Keratinocyte (primary cell): Measurements from ENCODE around the gene SCGB1D1. TPM values are rescaled to one million over a fixed set of nuclear protein-coding genes. Genes with fewer than 3 reads are reported as not detected.

Experiments
- DNase-seq: peaks from one replicate; pipeline ENCODE4 v3.0.0-alpha.2; 2011; ENCODE audit warnings: low read depth, missing footprints, low spot score
- FAIRE-seq: peaks from 2 replicates; lab custom pipeline; 2011; peaks lifted over from hg19 to GRCh38; lab: Jason Lieb, UNC
- H2AFZ ChIP-seq: 2 replicates; pipeline ENCODE4 v1.6.0; 2012; ENCODE audit warnings: low read length, control low read depth, inconsistent platforms; ENCODE audit not compliant: control insufficient read depth
- H3K27ac ChIP-seq: 2 replicates; pipeline ENCODE4 v1.5.1; 2011; ENCODE audit warnings: low read length; ENCODE audit not compliant: control insufficient read depth, insufficient read depth
- H3K27me3 ChIP-seq: 3 replicates; pipeline ENCODE4 v1.6.0; 2011; ENCODE audit warnings: low read length; ENCODE audit not compliant: control insufficient read depth, insufficient read depth; ENCODE audit errors: extremely low read depth
- H3K36me3 ChIP-seq, 2 experiments: 2 replicates in 1 of 2; 3 replicates in 1 of 2; pipeline ENCODE4 v1.5.1; 2011; ENCODE audit warnings: low read length in 2 of 2, mild to moderate bottlenecking in 1 of 2; ENCODE audit not compliant: control insufficient read depth in 2 of 2, insufficient read depth in 2 of 2; ENCODE audit errors: extremely low read depth in 1 of 2
- H3K4me1 ChIP-seq: 3 replicates; pipeline ENCODE4 v1.5.1; 2011; ENCODE audit warnings: low read length; ENCODE audit not compliant: control insufficient read depth, insufficient read depth; ENCODE audit errors: extremely low read depth
- H3K4me2 ChIP-seq: 3 replicates; pipeline ENCODE4 v1.6.0; 2011; ENCODE audit warnings: low read depth, low read length; ENCODE audit not compliant: control insufficient read depth, insufficient read depth; ENCODE audit errors: extremely low read depth
- H3K4me3 ChIP-seq, 3 experiments: fragments of 200-600 bp in 1 of 3; sonication (generic) in 1 of 3; 2 replicates in 2 of 3; 3 replicates in 1 of 3; pipeline ENCODE4 v1.5.1; 2011 to 2016; ENCODE audit warnings: low read length in 3 of 3, mild to moderate bottlenecking in 3 of 3, control low read depth in 2 of 3, inconsistent platforms in 1 of 3, low read depth in 1 of 3, mixed read lengths in 1 of 3, mixed run types in 1 of 3, moderate library complexity in 1 of 3; ENCODE audit not compliant: control insufficient read depth in 2 of 3, insufficient read depth in 2 of 3; ENCODE audit errors: extremely low read depth in 1 of 3
- H3K79me2 ChIP-seq: 2 replicates; pipeline ENCODE4 v1.6.0; 2012; ENCODE audit warnings: low read length; ENCODE audit not compliant: control insufficient read depth, insufficient read depth
- H3K9ac ChIP-seq: 3 replicates; pipeline ENCODE4 v1.6.0; 2011; ENCODE audit warnings: low read length; ENCODE audit not compliant: control insufficient read depth, insufficient read depth; ENCODE audit errors: extremely low read depth
- H3K9me1 ChIP-seq: 3 replicates; pipeline ENCODE4 v1.6.0; 2011; ENCODE audit warnings: low read length; ENCODE audit not compliant: control insufficient read depth, insufficient read depth; ENCODE audit errors: extremely low read depth
- H3K9me3 ChIP-seq: 2 replicates; pipeline ENCODE4 v1.5.1; 2012; ENCODE audit warnings: low read depth, low read length; ENCODE audit not compliant: control insufficient read depth
- H4K20me1 ChIP-seq: 3 replicates; pipeline ENCODE4 v1.6.0; 2011; ENCODE audit warnings: low read length; ENCODE audit not compliant: control insufficient read depth, insufficient read depth; ENCODE audit errors: extremely low read depth
- CTCF ChIP-seq, 3 experiments: IDR thresholded peaks in 1 of 3; conservative IDR thresholded peaks in 1 of 3; optimal IDR thresholded peaks in 1 of 3; 2 replicates in 2 of 3; 3 replicates in 1 of 3; pipeline versions ENCODE3 to v1.5.1; 2011; ENCODE audit warnings: low read length in 3 of 3, mild to moderate bottlenecking in 3 of 3, moderate library complexity in 2 of 3, control low read depth in 1 of 3, inconsistent platforms in 1 of 3; ENCODE audit not compliant: insufficient read depth in 2 of 3; ENCODE audit errors: extremely low read depth in 1 of 3
- EZH2 ChIP-seq: IDR thresholded peaks from one replicate; pipeline ENCODE4 v1.6.1; 2012; ENCODE audit warnings: inconsistent platforms, mild to moderate bottlenecking, low read length, moderate library complexity
- dilution Hi-C: fragments of 300-500 bp; cut with MboI; formaldehyde crosslinking; loops from one replicate; pipeline ENCODE4 v1.7.0; 2020; ENCODE audit warnings: low sequenced_read_pairs; ENCODE audit not compliant: extremely low pct_ligation_motif_present
- polyA plus RNA-seq, 5 experiments: library from polyadenylated mRNA; depleted of rRNA in 3 of 5; stranded (reverse) in 3 of 5; stranded (forward) in 1 of 5; unstranded in 1 of 5; fragments of >200 nt; gene quantifications; 1 replicate in 1 of 5; 2 replicates in 3 of 5; 3 replicates in 1 of 5; pipeline versions ENCODE4 v1.2.1 to v1.2.3, GENCODE V29; 2011 to 2012; ENCODE audit warnings: missing spikeins in 2 of 5, low read depth in 1 of 5, low replicate concordance in 1 of 5

The SCGB1D1 gene
- polyA plus RNA-seq, 1 donor (not counting 4 experiments of a cell fraction or from before 2014, with no cell fraction given) = not detected

DNA sequence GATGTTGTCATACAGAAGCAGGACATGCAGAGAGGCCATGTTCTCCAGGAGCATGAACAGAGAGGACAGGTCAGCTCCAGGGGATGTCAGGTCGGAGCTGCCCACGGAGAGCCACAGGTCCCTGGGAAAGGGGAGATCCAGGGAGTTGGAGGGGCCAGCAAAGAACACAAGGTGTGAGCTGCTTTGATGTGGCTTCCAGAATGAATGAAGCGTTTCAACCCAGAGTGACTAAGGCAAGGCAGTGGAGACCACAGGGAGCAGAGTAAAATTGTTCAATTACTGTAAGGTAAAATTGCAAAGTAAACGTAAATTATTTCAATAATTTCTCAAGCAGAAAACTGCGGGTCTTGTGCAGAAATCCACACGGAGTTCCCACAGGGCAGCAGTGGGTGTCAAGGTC, 12.9 kb downstream of the SCGB1D1 start:
- H4K20me1 ChIP-seq = no peaks in the 10 kb centered on the region
- no peak overlapping the region for H3K9ac ChIP-seq
- H3K9me3 ChIP-seq = no peaks in the 10 kb centered on the region
- peaks cover 3% of the 10 kb centered on the region for H3K27me3 ChIP-seq
- no peaks in the 10 kb centered on the region for H3K9me1 ChIP-seq
- H3K79me2 ChIP-seq = no peaks in the 10 kb centered on the region
- dilution Hi-C loops = no loop called here
- TF ChIP-seq CTCF (optimal IDR thresholded peaks at IDR 0.05 in 1 of 3, IDR thresholded peaks at IDR 0.05 in 1 of 3, conservative IDR thresholded peaks at IDR 0.05 in 1 of 3; ENCODE audit: extremely low read depth in 1 of 3, insufficient read depth in 2 of 3, low read length in 3 of 3) (no peak), EZH2 (no peak)
- no peak overlapping the region for H3K27ac ChIP-seq
- no peak overlapping the region for H3K4me3 ChIP-seq
- no peak for FAIRE-seq
- H3K36me3 ChIP-seq = no peaks in the 10 kb centered on the region
- H2AFZ ChIP-seq = no peak overlapping the region
- no peak overlapping the region for H3K4me2 ChIP-seq
- no peak for DNase-seq
- H3K4me1 ChIP-seq = no peaks in the 10 kb centered on the region

DNA sequence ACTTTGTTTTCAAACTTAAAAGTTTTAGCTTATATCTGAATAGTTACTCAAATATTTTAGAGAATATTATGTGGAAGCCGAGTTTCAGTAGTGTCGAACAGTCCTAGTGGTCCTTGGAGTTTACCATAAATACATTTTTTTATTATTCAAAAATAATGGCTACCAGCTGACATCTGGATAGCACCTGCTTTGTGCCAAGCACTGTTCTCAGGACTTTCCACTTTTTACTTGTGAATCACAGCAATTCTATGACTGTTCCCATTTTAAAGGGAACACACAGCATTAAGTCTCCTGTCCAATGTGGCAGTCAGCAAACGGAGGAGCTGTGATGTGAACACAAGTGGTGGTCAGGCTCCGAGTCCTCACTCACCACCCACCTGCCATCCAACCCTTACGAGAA, 14.4 kb downstream of the SCGB1D1 start:
- H3K4me3 ChIP-seq = no peak overlapping the region
- DNase-seq (no peak), FAIRE-seq (no peak)
- no peaks in the 10 kb centered on the region for H4K20me1 ChIP-seq
- dilution Hi-C loops = no loop called here
- no peak overlapping the region for H2AFZ ChIP-seq
- no peak overlapping the region for H3K9ac ChIP-seq
- H3K27ac ChIP-seq = no peak overlapping the region
- H3K4me2 ChIP-seq = no peak overlapping the region
- H3K79me2 ChIP-seq = no peaks in the 10 kb centered on the region
- H3K36me3 ChIP-seq = no peaks in the 10 kb centered on the region
- no peaks in the 10 kb centered on the region for H3K9me3 ChIP-seq
- TF ChIP-seq CTCF (optimal IDR thresholded peaks at IDR 0.05 in 1 of 3, IDR thresholded peaks at IDR 0.05 in 1 of 3, conservative IDR thresholded peaks at IDR 0.05 in 1 of 3; ENCODE audit: extremely low read depth in 1 of 3, insufficient read depth in 2 of 3, low read length in 3 of 3) (no peak), EZH2 (no peak)
- H3K9me1 ChIP-seq = no peaks in the 10 kb centered on the region
- peaks cover 3% of the 10 kb centered on the region for H3K27me3 ChIP-seq
- H3K4me1 ChIP-seq = no peaks in the 10 kb centered on the region
